ELR (cell line): ENCODE results near the gene ACE.

Experiments
- DNase-seq: peaks from one replicate; pipeline ENCODE4 v3.0.0-alpha.2; 2015; ENCODE audit warnings: low read depth

Gene ACE

GRCh38 chr17:63517825-63518534 is 41.1 kb downstream of the ACE start:
- DNase-seq = no peak

- DNase-seq = no peak
Observed at GRCh38 chr17:63519116-63519881, 42.4 kb downstream of the ACE start.

GRCh38 chr17:63519972-63520882 is 43.4 kb downstream of the ACE start:
- DNase-seq = no peak

- DNase-seq = no peak
Observed at GRCh38 chr17:63523253-63523855, 46.5 kb downstream of the ACE start, which contains the start of gene KCNH6. Gene KCNH6, plus strand, starts transcription at chr17:63523358. Its CDS starts 56 bp downstream, at chr17:63523414.

- DNase-seq = no peak
Observed at GRCh38 chr17:63524051-63524450, 47.2 kb downstream of the ACE start.

- no peak for DNase-seq
Observed at GRCh38 chr17:63525190-63525946, 48.5 kb downstream of the ACE start.

- DNase-seq = no peak
Observed at GRCh38 chr17:63526861-63527260, 50.0 kb downstream of the ACE start.

- no peak for DNase-seq
Observed at GRCh38 chr17:63528183-63528582, 51.3 kb downstream of the ACE start.

- no peak for DNase-seq
Observed at GRCh38 chr17:63529711-63530556, 53.1 kb downstream of the ACE start.

GRCh38 chr17:63530557-63531021 is 53.7 kb downstream of the ACE start:
- no peak for DNase-seq

GRCh38 chr17:63531022-63531965 is 54.4 kb downstream of the ACE start:
- no peak for DNase-seq

- no peak for DNase-seq
Observed at GRCh38 chr17:63533433-63534077, 56.7 kb downstream of the ACE start.

- DNase-seq = no peak
Observed at GRCh38 chr17:63534078-63534570, 57.3 kb downstream of the ACE start.

GRCh38 chr17:63534816-63535455 is 58.1 kb downstream of the ACE start:
- DNase-seq = no peak

- DNase-seq = no peak
Observed at GRCh38 chr17:63535640-63536039, 58.8 kb downstream of the ACE start.

GRCh38 chr17:63537001-63537400 is 60.1 kb downstream of the ACE start:
- DNase-seq = peak; percentile 66

GRCh38 chr17:63537991-63538692 is 61.3 kb downstream of the ACE start:
- no peak for DNase-seq
